Measurements from ENCODE around the gene PI3. TPM values are rescaled to one million over a fixed set of nuclear protein-coding genes. Genes with fewer than 3 reads are reported as not detected.
"Not testable (repeated sequence)": the region's sequence is repeated elsewhere in the genome, so short reads cannot be mapped to it uniquely, and the experiment has no call there.

The PI3 gene
- 1.5 TPM for total RNA-seq
- long read RNA-seq, result 0 reads

DNA sequence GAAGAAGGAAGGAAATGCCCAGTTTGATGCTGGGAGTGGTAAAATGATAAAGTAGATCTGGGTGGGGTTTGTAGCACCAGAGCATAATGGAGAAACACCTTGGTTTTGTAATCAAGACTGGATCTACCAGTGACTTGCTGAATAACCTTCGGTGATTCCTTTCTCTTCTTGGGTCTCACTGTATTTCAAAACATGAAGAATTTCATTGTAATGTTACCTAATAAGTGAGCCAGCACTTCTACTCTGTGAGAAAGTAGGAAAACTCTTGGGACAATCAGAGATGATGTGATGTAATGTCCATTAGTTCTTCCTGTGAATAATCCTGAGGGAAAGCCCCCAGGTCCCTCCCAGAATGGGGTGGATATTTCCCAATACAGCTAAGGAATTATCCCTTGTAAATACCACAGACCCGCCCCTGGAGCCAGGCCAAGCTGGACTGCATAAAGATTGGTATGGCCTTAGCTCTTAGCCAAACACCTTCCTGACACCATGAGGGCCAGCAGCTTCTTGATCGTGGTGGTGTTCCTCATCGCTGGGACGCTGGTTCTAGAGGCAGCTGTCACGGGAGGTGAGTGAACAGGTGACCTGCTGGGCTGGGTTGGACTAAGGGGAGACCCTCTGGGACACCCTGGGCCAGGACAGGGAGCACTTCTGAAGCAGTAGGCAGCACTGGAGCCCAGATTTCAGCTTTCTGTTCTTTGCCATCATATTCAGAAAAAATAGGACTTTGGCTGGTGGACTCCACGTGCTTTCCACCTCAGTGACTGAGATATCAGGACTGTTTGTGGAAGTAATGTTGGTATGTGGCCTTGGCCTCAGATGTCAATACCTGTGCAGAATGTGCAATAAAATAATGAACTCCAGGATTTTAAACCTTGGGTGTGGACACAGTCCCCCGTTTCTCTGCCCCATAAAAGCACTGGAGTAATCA, at the start of gene PI3:
TSS of gene PI3 (plus strand) at position 469 of the 931 bp plus-strand sequence. CDS start at position 490, 21 bp downstream.
- intact Hi-C loops (cut with micrococcal nuclease), result no loop called here
- no peak for DNase-seq
- no peak for ATAC-seq

GRCh38 chr20:45128099-45128498, 46.6 kb upstream of the PI3 start:
- DNase-seq, result no peak
- ATAC-seq, result no peak
- intact Hi-C loops (cut with micrococcal nuclease), result no loop called here

DNA sequence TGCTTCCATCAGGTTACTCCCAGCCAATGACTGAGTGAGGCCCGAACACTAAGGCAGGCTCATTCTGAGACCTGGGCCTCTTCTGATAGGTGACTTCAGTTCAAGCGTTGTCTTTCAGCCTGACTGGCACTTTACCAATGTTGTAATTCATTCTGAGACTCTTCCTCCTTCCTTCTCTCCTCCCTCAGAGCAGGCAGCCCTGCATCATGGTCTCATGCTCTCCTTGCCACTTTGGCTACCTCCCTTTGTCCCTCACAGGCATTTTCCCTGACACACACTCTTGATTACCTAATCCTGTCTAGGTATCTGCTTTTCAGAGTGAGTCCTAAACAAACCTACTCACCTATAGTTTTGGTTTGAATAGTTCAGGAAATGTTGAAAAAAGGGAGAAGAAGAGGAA, 37.8 kb upstream of the PI3 start:
- ATAC-seq (no peak), DNase-seq (no peak)
- intact Hi-C loops (cut with micrococcal nuclease), result no loop called here

DNA sequence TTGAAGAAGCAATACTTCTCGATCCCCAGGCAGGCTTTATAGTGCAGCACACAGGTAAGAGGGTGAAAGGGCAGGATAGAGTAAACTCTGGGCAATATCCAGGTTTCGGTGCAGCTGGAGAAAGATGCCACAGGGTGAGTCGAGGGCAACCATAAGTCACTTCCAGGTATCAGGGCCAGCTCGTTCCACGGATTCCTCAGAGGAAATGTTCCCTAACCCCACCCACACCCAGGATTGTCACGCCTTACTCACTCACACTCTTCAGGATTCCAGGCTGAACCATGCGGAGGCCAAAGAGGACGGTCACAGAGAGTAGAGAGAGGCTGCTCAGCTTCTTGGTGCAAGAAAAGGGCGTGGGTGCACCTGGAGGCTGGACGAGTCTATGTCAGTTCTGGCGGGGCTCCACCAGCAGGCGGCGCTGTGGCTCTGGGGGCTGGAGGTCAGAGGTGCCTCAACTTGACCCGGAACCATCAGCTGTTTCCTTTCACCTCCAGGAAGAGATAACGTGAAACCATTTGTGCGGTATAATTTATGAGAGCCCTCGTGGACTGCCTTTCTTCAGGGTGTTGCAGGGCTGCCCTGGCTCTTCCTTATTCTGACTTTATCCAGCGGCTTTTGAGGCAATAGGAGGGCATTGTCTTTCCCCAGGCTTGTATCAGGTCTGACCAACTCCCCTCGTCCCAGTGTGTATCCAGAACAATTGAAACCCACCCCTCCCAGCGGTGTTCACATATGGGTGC, 36.0 kb upstream of the PI3 start:
- intact Hi-C loops (cut with micrococcal nuclease), result no loop called here
- ATAC-seq (no peak), DNase-seq (peak; percentile 49)

DNA sequence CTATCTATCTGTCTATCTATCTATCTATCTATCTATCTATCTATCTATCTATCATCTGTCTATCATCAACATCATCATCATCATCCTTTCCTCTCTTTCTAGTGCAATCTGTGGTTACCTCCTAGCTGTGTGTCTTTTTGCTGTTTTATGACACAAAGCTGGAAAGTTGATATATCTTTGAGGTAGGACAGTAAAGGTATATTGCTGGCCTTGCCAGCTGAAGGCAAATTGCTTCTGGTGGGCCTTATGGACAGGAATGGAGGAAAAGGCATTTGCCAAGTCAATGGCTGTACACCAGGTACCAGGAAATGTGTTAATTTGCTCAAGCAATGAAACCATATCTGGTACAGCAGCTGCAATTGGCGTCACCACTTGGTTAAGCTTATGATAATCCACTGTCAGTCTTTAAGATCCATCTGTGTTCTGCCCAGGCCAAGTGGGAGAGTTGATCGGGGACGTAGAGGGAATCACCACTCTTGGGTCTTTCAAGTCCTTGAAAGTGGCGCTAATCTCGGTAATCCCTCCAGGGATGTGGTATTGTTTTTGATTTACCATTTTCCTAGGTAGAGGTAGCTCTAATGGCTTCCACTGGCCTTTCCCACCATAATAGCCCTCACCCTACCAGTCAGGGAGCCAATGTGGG, 34.8 kb upstream of the PI3 start:
- ATAC-seq; intact Hi-C loops (cut with micrococcal nuclease); DNase-seq: not testable (repeated sequence)

DNA sequence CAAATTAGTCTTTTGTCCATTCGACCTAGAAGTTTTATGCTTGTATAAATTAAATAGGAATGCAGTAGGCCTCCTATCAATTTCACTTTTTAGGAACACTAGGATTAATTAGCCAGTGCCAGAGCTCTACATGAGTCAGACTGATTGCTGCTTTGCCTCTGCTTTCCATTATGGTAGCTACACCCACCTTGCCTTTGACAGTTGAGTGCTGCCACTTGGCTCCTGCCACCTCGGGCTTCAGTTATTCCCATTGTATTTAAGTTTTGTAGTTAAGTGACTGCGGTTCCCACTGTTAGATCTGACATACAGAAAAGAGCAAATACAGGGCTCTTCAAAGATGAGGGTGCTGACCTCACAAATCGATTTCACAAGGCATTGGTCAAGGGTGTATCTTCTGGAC, 33.9 kb upstream of the PI3 start:
- intact Hi-C loops (cut with micrococcal nuclease), result no loop called here
- ATAC-seq (no peak), DNase-seq (no peak)

GRCh38 chr20:45149062-45149461, 25.6 kb upstream of the PI3 start:
- DNase-seq, result no peak
- ATAC-seq, result no peak
- intact Hi-C loops (cut with micrococcal nuclease), result no loop called here

DNA sequence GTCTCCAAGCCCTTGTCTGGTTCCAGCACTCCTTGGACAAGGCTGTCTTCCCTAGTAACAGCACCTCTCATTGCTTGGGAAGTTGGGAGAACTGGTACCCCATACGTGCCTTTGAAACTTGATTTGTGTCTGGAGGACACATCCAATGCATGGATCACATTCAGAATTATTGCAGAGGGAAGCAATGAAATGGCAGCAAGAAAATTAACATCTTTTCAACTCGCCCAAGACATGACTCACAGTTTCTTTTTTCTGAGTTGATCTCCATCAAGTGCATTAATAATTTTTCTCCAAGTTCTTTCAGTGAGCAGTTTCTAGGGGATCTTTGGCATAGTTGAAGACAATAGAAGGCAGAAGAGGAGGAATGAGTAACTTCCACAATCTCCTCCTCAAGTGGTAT, 22.3 kb upstream of the PI3 start:
- DNase-seq, result no peak
- no peak for ATAC-seq
- intact Hi-C loops (cut with micrococcal nuclease), result no loop called here

- no peak for ATAC-seq
- intact Hi-C loops (cut with micrococcal nuclease), result no loop called here
- DNase-seq, result no peak
Observed at GRCh38 chr20:45153147-45153546, 21.6 kb upstream of the PI3 start.

- intact Hi-C loops (cut with micrococcal nuclease), result no loop called here
- no peak for ATAC-seq
- no peak for DNase-seq
Observed at GRCh38 chr20:45153752-45154151, 20.9 kb upstream of the PI3 start.

GRCh38 chr20:45154183-45154582, 20.5 kb upstream of the PI3 start:
- intact Hi-C loops (cut with micrococcal nuclease), result no loop called here
- DNase-seq (no peak), ATAC-seq (no peak)

- ATAC-seq; DNase-seq; intact Hi-C loops (cut with micrococcal nuclease): not testable (repeated sequence)
Observed at GRCh38 chr20:45154794-45155193, 19.9 kb upstream of the PI3 start.

- intact Hi-C loops (cut with micrococcal nuclease), result no loop called here
- no peak for DNase-seq
- ATAC-seq, result no peak
Observed at GRCh38 chr20:45156713-45157112, 18.0 kb upstream of the PI3 start.

- ATAC-seq, result no peak
- intact Hi-C loops (cut with micrococcal nuclease), result no loop called here
- DNase-seq, result no peak
Observed at GRCh38 chr20:45157962-45158361, 16.7 kb upstream of the PI3 start.

DNA sequence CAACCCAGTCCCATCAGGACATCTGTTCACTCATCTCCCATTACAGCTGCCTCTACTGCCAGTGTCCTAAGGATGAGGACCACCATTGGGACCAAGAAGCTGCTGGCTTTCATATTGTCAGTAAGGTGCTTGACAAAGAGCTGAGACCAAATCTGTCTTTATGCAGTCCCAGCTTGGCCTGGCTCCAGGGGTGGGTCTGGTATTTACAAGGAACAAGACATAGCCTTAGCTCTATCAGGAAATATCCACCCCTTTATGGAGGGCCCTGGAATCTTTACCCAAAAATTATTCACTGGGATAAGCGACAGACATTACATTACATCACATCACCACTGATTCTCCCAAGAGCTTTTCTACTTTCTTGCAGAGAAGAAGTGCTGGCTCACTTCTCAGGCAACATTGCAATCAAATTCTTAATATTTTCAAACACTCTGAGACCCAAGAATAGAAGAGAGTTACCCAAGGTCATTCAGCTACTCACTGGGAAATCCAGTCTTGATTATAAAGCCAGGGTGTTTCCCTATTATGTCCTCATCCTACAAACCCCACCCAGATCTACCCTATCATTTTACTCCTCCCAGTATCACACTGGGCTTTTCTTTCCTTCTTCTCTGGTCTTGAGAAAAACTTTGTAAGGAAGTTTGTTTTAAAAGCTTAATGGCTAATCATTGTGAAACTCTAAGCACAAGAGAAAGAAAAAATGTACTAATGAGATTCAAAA, 11.5 kb upstream of the PI3 start:
- ATAC-seq (no peak), DNase-seq (no peak)
- intact Hi-C loops (cut with micrococcal nuclease), result no loop called here

DNA sequence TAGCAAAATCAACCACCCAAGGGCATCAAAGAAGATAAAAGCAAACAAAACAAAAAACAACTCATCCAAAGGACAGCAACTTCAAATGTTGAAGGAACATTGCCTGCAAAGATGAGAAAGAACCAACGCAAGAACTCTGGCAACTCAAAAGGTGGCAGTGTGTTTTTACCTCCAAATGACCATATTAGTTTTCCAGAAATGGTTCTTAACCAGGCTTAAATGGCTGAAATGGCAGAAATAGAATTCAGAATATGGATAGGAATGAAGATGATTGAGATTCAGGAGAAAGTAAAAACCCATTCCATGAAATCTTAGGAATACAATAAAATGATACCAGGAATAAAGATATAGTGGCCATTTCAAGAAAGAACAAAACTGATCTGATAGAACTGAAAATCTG, 9.8 kb upstream of the PI3 start:
- ATAC-seq (no peak), DNase-seq (no peak)
- intact Hi-C loops (cut with micrococcal nuclease), result no loop called here

DNA sequence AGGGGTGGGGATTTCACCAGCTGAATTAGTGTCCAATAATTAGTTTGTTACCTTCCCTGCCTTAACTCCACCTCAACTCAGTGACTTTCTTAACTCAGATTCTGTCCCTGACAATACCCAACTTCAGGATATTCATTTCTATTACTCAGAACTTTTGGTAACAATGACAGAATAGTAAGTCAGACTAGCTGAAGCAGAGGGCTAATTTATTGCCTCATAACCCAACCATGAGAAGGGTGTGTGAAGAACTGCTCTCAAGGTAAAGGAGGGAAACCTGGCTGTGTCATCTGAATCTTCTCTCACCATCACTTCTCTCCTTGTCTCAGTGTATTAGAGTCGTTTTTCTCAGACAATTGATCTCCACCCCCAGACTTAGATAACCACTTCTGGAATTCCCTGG, 1.2 kb upstream of the PI3 start:
- no peak for ATAC-seq
- no peak for DNase-seq
- intact Hi-C loops (cut with micrococcal nuclease), result no loop called here

DNA sequence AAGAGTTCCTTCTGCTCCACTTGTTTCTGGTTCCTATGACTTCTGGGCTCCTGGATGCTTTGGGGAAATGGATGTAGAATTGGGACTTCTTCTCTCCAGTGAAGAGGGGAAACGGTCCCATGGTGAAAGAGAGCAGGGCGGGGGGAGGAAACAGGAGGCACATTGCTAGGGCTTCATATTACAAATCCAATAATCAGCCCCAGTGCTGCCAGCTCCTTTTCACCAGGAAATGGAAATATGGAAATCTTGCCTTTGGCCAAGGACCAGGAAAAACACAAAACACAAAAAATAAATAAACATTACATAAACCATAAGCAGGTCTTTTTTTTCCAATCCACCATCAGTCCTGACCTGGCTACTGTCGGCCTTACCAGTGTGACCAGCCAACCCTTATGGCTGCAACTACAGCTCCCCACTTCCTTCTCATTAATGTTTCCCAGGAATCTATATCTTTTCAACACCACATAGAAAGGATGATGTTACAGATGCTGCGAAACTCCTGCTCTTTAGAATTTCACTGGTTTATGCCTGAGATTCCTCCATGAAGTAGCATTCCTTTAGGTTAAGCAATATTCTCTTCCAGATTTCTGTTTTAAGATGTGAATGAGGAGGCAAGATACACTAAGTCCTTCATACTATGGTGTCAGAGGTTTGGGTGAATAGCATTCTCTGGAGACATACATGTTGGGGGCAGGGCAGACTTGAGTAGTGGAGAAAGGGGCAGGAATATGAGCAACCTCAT, 2.0 kb downstream of the PI3 start:
- ATAC-seq, result no peak
- intact Hi-C loops (cut with micrococcal nuclease), result no loop called here
- DNase-seq, result no peak

- ATAC-seq (no peak), DNase-seq (no peak)
- intact Hi-C loops (cut with micrococcal nuclease), result no loop called here
Observed at GRCh38 chr20:45179166-45179565, 4.5 kb downstream of the PI3 start.

All from left ventricle myocardium superior (tissue), 1 donor.